H9 (cell line): ENCODE data around the gene GFM1. TPM values are rescaled to one million over a fixed set of nuclear protein-coding genes. Genes with fewer than 3 reads are reported as not detected.

ENCODE experiments used
- DNase-seq: peaks from one replicate; pipeline ENCODE4 v3.0.0-alpha.2; 2017
- H2AFZ ChIP-seq: one replicate; pipeline ENCODE4 v1.6.1; 2013; ENCODE audit warnings: mild to moderate bottlenecking, low read length, control low read depth, moderate library complexity
- H2AK5ac ChIP-seq: 2 replicates; pipeline ENCODE4 v1.6.1; 2013; ENCODE audit warnings: low read length, control low read depth, mixed read lengths; ENCODE audit not compliant: insufficient read length
- H2BK120ac ChIP-seq: one replicate; pipeline ENCODE4 v1.6.1; 2013; ENCODE audit warnings: low read depth, mild to moderate bottlenecking, low read length, control low read depth, inconsistent platforms; ENCODE audit not compliant: poor library complexity, severe bottlenecking
- H2BK12ac ChIP-seq: 2 replicates; pipeline ENCODE4 v1.6.1; 2013; ENCODE audit warnings: low read length, control low read depth, mixed read lengths, low read depth; ENCODE audit not compliant: insufficient read length
- H2BK15ac ChIP-seq: 2 replicates; pipeline ENCODE4 v1.6.1; 2013; ENCODE audit warnings: low read depth, low read length, control low read depth
- H2BK20ac ChIP-seq: one replicate; pipeline ENCODE4 v1.6.1; 2013; ENCODE audit warnings: low read depth, mild to moderate bottlenecking, low read length, control low read depth, inconsistent platforms; ENCODE audit not compliant: poor library complexity, severe bottlenecking
- H2BK5ac ChIP-seq: 2 replicates; pipeline ENCODE4 v1.6.1; 2013; ENCODE audit warnings: low read length, control low read depth, mixed read lengths; ENCODE audit not compliant: insufficient read length
- H3K14ac ChIP-seq: 2 replicates; pipeline ENCODE4 v1.6.1; 2013; ENCODE audit warnings: low read length, control low read depth; ENCODE audit not compliant: insufficient read depth
- H3K18ac ChIP-seq: 2 replicates; pipeline ENCODE4 v1.6.1; 2013; ENCODE audit warnings: low read depth, mild to moderate bottlenecking, mixed read lengths, low read length, control low read depth; ENCODE audit not compliant: insufficient read length
- H3K23ac ChIP-seq: 2 replicates; pipeline ENCODE4 v1.6.1; 2013; ENCODE audit warnings: low read length, control low read depth, mixed read lengths, low read depth; ENCODE audit not compliant: insufficient read length
- H3K23me2 ChIP-seq: 2 replicates; pipeline ENCODE4 v1.6.1; 2013; ENCODE audit warnings: low read depth, mild to moderate bottlenecking, mixed read lengths, low read length, control low read depth; ENCODE audit not compliant: insufficient read length, poor library complexity, severe bottlenecking
- H3K27ac ChIP-seq: 2 replicates; pipeline ENCODE4 v1.5.1; 2013; ENCODE audit warnings: low read length, control low read depth, mixed read lengths, low read depth; ENCODE audit not compliant: insufficient read length
- H3K27me3 ChIP-seq: 2 replicates; pipeline ENCODE4 v1.6.1; 2013; ENCODE audit warnings: low read length, control low read depth, inconsistent platforms; ENCODE audit not compliant: insufficient read depth
- H3K4ac ChIP-seq: 2 replicates; pipeline ENCODE4 v1.6.1; 2013; ENCODE audit warnings: low read depth, mild to moderate bottlenecking, control low read depth, inconsistent platforms, low read length, moderate library complexity
- H3K4me1 ChIP-seq: 2 replicates; pipeline ENCODE4 v1.6.1; 2013; ENCODE audit warnings: low read length, control low read depth, inconsistent platforms; ENCODE audit not compliant: insufficient read depth
- H3K4me2 ChIP-seq: 2 replicates; pipeline ENCODE4 v1.6.1; 2013; ENCODE audit warnings: low read length, control low read depth, mixed read lengths; ENCODE audit not compliant: insufficient read length, insufficient read depth
- H3K56ac ChIP-seq: 2 replicates; pipeline ENCODE4 v1.6.1; 2013; ENCODE audit warnings: low read depth, mild to moderate bottlenecking, mixed read lengths, low read length, control low read depth; ENCODE audit not compliant: insufficient read length
- H3K79me1 ChIP-seq: 2 replicates; pipeline ENCODE4 v1.6.1; 2013; ENCODE audit warnings: low read depth, mild to moderate bottlenecking, moderate library complexity, low read length, control low read depth, inconsistent platforms; ENCODE audit not compliant: insufficient read depth, poor library complexity, severe bottlenecking
- H3K79me2 ChIP-seq: 2 replicates; pipeline ENCODE4 v1.6.1; 2013; ENCODE audit warnings: low read length, control low read depth, inconsistent platforms; ENCODE audit not compliant: insufficient read depth
- H3K9ac ChIP-seq: 2 replicates; pipeline ENCODE4 v1.6.1; 2013; ENCODE audit warnings: low read length, control low read depth, mixed read lengths; ENCODE audit not compliant: insufficient read length; ENCODE audit errors: extremely low read depth
- H3K9me3 ChIP-seq: one replicate; pipeline ENCODE4 v1.6.1; 2013; ENCODE audit warnings: low read depth, low read length, inconsistent platforms; ENCODE audit not compliant: control insufficient read depth
- H3T11ph ChIP-seq: one replicate; pipeline ENCODE4 v1.6.1; 2013; ENCODE audit warnings: mild to moderate bottlenecking, low read length, control low read depth, inconsistent platforms
- H4K20me1 ChIP-seq: one replicate; pipeline ENCODE4 v1.6.1; 2013; ENCODE audit not compliant: control insufficient read depth, insufficient read length, insufficient read depth
- H4K5ac ChIP-seq: 2 replicates; pipeline ENCODE4 v1.6.1; 2013; ENCODE audit warnings: low read depth, mild to moderate bottlenecking, mixed read lengths, low read length, control low read depth; ENCODE audit not compliant: insufficient read length
- H4K8ac ChIP-seq: replicated peaks from 2 replicates; pipeline ENCODE4 v1.6.1; 2013; ENCODE audit warnings: low read length, control low read depth, mixed read lengths, low read depth; ENCODE audit not compliant: insufficient read length
- H4K91ac ChIP-seq: 2 replicates; pipeline ENCODE4 v1.6.1; 2013; ENCODE audit warnings: low read depth, mild to moderate bottlenecking, moderate library complexity, mixed read lengths, low read length, control low read depth; ENCODE audit not compliant: insufficient read length
- H3K27ac Mint-ChIP-seq, 3 experiments: 2 replicates in 2 of 3; 3 replicates in 1 of 3; pipeline ENCODE4 v1.8.0; 2020 to 2021; ENCODE audit warnings: mixed read lengths in 3 of 3, mild to moderate bottlenecking in 1 of 3, moderate library complexity in 1 of 3
- H3K27me3 Mint-ChIP-seq: 2 replicates; pipeline ENCODE4 v1.8.0; 2021; ENCODE audit warnings: low read depth, mild to moderate bottlenecking, moderate library complexity, mixed read lengths
- H3K36me3 Mint-ChIP-seq, 3 experiments: 2 replicates in 2 of 3; 3 replicates in 1 of 3; pipeline ENCODE4 v1.8.0; 2020 to 2021; ENCODE audit warnings: low read depth in 3 of 3, mixed read lengths in 3 of 3; ENCODE audit not compliant: insufficient read depth in 1 of 3
- H3K4me1 Mint-ChIP-seq, 2 experiments: 2 replicates each; pipeline ENCODE4 v1.8.0; 2020; ENCODE audit warnings: mixed read lengths in 2 of 2
- H3K4me3 Mint-ChIP-seq, 2 experiments: 2 replicates in 1 of 2; 3 replicates in 1 of 2; pipeline ENCODE4 v1.8.0; 2020 to 2021; ENCODE audit warnings: mild to moderate bottlenecking in 2 of 2, mixed read lengths in 2 of 2, moderate library complexity in 1 of 2
- H3K9me3 Mint-ChIP-seq, 2 experiments: 2 replicates in 1 of 2; 3 replicates in 1 of 2; pipeline ENCODE4 v1.8.0; 2020; ENCODE audit warnings: mild to moderate bottlenecking in 2 of 2, mixed read lengths in 2 of 2, moderate library complexity in 1 of 2
- CTCF ChIP-seq: fragments of 200-600 bp; sonication (generic); conservative IDR thresholded peaks from 3 replicates; pipeline ENCODE4 v1.8.0; 2021; ENCODE audit warnings: antibody characterized with exemption, mild to moderate bottlenecking
- total RNA-seq: library from RNA; stranded (reverse); gene quantifications from 2 replicates; pipeline ENCODE4 v1.2.1, GENCODE V29; 2021

Gene GFM1
- total RNA-seq, 1 experiment from 2014 or later, result 47.1 TPM

- Histone ChIP-seq H4K8ac (no peak overlapping the region), H3K18ac (no peak overlapping the region), H2BK120ac (no peak overlapping the region), H2BK5ac (no peak overlapping the region), H3K27me3 (no peaks in the 10 kb centered on the region), H2BK15ac (no peak overlapping the region), H2BK20ac (no peak overlapping the region), H3K14ac (no peak overlapping the region), H3K9me3 (no peaks in the 10 kb centered on the region), H3K4me1 (no peaks in the 10 kb centered on the region; the same call in 1 of the 2 replicates), H3K4me2 (no peak overlapping the region), H3T11ph (no peak overlapping the region), H4K91ac (no peak overlapping the region), H2AK5ac (no peak overlapping the region), H3K79me1 (no peaks in the 10 kb centered on the region), H3K56ac (no peak overlapping the region), H3K4ac (no peak overlapping the region), H3K23ac (no peak overlapping the region), H3K79me2 (no peaks in the 10 kb centered on the region), H2BK12ac (no peak overlapping the region), H4K20me1 (no peaks in the 10 kb centered on the region), H2AFZ (no peak overlapping the region), H4K5ac (no peak overlapping the region), H3K27ac (no peak overlapping the region), H3K23me2 (no peaks in the 10 kb centered on the region), H3K9ac (no peak overlapping the region)
- H3K27ac Mint-ChIP-seq, result no peak overlapping the region
- no peak overlapping the region for H3K4me3 Mint-ChIP-seq
- no peak for DNase-seq
- peaks cover 14 to 21% of the 10 kb centered on the region in 2 experiments for H3K4me1 Mint-ChIP-seq
- 0 out of 2 replicates have a peak, but pooled peaks cover 1% of the 10 kb centered on the region for H3K27me3 Mint-ChIP-seq
- TF ChIP-seq CTCF, result no peak
- peaks cover 17% of the 10 kb centered on the region in 2 experiments for H3K9me3 Mint-ChIP-seq
- peaks cover 10 to 22% (median 15%) of the 10 kb centered on the region in 3 experiments for H3K36me3 Mint-ChIP-seq
These were observed 12.3 kb upstream of the GFM1 start for GRCh38 chr3:158631981-158632380.
